Muscle of arm (tissue), 12 donors: ENCODE results near the gene SUN1. TPM values are rescaled to one million over a fixed set of nuclear protein-coding genes. Genes with fewer than 3 reads are reported as not detected.
"Not testable (repeated sequence)": the region's sequence is repeated elsewhere in the genome, so short reads cannot be mapped to it uniquely, and the experiment has no call there.

ENCODE experiments used
- DNase-seq: peaks from one replicate; pipeline ENCODE4 v3.0.0-alpha.2; 2013
- polyA plus RNA-seq, 12 donors: library from polyadenylated mRNA; unstranded; fragments of 120-200 nt; gene quantifications; one replicate each; pipeline ENCODE4 v1.2.1, GENCODE V29; 2013; ENCODE audit not compliant: insufficient read length in 12 of 12

Gene SUN1
- polyA plus RNA-seq, 12 donors = 142 to 253 (median 208) TPM; not detected in 1

DNA sequence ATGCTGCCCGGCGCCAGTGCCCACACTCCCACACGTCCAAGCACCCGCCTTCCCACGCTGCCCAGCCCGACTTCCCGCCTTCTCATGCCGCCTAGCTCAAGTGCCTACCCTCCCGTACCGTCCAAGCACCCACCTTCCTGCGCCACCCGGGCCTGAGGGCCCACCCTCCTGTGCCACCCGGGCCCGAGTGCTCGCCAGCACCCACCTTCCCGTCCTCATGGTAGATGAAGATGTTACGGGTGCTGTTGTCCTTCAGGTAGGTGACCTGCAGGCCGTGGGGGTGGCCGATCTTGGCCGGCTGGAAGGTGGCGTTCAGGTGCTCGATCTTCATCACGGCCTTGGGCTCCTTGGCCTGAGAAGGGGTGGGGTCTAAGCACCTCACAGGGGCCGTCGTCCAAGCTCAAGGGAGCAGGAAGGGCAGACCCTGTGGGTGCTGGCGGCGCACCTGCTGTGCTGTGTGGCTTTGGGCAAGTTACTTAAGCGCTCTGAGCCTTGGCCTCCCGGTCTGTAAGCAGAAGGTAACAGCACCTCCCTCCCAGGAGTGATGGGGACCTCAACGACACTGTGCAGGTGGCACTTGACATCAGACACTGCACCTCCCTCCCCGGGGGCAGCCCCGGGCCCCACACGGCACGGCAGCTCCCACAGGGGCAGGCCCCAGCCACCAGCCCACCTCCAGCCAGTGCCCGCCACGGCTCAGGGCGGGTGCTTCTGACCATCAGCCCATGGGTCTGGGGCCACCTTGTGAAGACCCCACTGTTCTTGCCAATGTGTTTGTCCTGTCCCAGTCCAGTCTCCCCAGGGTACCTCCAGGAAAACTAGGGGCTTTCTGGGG, 71.9 kb downstream of the SUN1 start:
- no peak for DNase-seq

DNA sequence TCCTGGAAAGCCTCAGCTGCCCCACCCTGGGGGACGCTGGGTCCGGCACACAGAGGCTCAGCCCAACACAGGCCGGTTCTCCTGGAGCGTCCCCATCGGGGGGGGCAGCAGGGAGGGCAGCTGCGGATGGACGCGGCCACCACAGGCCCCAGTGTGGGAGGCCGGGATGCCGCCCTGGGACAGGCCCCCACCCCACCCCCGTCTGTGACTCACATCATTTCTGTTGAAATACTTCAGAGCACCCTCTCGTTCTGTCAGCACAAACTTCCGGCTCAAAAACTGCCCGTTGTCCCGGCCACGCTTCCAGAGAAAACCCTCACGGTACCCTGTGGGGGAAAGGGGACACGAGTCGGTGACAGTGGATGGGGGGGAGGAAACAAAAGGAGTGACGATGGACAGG, 72.6 kb downstream of the SUN1 start:
- DNase-seq = no peak

DNA sequence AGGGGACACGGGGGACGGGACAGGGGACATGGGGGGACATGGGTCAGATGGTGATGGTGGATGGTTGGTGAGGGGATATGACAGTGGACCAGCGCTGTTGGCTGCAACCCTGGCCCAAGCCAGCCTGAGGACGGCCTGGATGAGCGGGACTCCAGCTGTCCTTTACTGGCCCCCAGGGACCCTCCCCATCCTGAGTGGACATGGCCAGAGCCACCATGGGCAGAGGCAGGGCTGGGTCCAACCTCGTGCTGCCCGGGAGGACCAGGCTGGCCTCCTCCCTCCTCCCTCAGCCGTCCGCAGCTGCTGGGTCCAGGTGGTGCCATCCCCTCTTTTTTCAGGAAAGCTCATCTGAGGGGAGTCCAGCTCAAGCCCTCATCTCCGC, 74.5 kb downstream of the SUN1 start:
- no peak for DNase-seq

DNA sequence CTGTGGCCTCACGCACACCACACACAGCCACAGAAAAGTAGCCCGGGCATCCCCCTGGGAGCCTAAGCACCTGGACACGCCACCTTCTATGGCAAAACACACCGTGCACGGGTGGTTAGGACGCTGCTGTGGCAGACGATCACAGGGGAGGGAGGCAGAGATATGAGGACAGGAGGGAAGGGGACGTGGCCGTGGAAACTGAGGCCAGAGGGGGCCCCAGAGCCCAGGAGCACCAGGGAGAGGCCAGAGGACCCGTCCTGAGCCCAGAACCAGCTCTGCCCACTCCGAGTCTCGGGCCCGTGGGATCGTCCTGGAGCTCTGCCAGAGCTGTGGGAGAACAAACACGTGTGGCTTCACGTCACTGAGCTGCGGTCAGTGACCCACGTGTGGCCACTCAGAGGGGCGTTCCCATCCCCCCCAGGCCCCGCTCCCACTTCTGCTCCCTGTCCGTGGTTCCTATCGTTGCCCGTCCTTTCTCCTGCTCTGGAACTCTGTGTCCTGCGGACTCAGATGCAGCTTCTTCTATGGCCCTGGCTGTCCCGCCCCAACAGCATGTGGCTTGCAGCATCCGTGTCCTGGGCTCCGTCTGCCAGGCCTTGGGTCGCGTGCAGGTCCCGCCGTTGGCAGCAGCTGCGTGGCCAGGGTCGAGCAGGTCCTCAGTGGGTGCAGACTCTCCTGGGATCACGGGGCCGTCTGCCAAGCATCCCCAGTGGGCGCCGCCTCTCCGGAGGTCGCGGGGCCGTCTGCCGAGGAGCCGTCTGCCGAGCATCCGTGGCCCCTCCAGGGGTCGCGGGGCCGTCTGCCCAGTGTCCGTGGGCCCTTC, 75.1 kb downstream of the SUN1 start:
- no peak for DNase-seq

DNA sequence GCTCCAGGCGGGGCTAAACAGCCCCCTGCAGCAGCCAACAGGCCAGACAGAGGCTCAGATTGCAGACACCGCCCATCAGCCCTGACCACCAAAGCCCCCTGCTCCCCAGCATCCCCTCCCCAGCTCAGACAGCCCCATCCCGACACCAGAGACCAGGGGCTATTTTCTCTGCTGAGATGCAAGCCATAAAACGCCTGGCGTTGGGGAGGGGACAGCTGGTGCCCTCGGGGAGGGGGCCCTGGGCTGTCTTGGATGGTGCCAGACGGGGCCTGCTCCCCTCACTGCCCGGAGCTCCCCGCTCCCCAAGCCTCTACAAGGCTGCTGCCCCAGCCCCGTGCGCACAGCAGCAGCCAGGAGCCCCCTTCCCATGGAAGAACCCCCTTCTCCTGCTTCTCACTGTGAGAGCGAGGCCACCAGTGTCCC, 75.9 kb downstream of the SUN1 start:
- no peak for DNase-seq

DNA sequence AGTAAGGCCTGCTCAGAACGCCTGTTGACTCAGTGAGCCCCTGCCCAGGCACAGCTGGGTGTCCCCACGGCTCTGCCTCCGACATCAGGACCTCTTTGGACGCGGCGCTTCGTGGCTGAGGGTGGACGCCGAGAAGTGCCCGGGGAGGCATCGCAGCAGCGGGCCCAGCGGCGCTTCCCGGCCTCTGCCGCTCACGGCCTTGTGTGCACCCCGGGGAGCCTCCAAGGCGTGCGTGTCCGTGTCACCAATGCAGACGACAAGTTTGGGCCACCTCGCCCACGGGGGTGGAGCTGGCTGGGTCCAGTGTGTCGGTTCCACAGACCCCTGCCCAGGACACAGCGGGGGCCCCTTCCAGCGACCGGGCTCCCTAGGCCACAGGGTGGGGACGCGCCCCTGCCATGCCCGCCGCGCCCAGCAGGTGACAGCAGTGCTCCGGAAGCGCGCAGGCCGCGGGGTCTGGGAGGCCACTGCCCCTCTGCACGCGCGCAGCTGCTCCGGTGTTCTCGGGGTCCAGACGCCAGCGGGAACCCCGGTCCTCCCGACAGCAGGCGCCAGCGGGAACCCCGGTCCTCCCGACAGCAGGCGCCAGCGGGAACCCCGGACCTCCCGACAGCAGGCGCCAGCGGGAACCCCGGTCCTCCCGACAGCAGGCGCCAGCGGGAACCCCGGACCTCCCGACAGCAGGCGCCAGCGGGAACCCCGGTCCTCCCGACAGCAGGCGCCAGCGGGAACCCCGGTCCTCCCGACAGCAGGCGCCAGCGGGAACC, 76.5 kb downstream of the SUN1 start:
- DNase-seq = not testable (repeated sequence)

DNA sequence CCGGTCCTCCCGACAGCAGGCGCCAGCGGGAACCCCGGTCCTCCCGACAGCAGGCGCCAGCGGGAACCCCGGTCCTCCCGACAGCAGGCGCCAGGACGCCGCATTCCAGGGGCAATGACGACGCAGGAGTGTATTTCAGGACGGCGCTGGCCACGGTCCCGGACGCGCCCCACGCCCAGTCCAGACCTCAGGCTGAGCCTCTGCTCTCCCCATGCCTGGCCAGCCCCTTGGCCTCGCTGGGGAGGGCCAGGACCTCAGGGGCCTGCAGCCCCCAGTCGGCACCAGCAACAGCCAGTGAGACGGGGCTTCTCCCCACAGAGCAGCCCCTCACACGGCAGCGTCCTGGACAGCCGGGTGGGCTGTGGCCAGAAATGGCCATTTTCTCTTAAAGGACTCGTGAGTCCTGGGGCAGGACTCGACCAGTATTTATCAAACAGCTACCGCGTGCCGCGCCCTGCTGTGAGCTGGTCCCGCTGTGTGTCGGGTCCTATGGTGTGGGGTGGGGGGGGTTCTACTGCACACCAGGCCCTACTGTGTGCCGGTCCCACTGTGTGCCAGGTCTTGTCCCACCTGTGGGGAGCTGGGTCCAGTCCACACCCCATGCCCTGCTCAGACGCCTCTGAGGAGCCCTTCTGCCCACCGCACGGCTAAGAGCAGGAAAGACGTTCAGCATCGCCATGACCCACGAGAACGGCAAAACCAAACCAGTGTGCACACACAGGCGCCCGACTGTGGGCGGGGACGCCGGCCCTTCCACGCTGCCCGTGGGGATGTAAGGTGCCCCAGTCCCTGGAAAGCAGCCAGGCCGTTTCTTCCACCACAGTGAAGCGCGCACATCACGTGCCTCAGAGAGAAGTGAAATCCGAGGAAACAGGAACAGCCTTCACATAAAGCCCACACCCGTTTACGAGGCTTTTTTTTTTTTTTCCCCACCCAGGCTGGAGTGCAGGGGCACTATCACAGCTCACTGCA, 77.4 kb downstream of the SUN1 start:
- DNase-seq = peak; percentile 43

DNA sequence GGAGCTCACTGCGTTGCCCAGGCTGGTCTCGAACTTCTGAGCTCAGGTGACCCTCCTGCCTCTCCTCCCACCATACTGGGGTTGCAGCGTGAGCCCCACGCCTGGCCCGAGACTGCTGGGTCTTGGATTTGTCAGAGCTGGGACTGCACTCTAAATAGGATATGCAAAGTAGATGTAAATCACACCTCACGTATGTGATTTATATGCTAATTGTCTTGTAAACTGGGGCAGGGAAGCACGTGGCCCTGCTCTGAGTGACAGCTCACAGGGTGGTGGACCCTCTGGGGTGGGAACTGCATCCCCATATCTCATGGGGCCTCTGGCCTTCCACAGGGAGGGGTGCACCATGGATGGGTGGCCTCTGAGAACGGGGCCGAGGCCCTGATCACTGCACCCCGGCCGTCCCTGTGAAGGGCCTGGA, 78.2 kb downstream of the SUN1 start:
- DNase-seq = no peak

DNA sequence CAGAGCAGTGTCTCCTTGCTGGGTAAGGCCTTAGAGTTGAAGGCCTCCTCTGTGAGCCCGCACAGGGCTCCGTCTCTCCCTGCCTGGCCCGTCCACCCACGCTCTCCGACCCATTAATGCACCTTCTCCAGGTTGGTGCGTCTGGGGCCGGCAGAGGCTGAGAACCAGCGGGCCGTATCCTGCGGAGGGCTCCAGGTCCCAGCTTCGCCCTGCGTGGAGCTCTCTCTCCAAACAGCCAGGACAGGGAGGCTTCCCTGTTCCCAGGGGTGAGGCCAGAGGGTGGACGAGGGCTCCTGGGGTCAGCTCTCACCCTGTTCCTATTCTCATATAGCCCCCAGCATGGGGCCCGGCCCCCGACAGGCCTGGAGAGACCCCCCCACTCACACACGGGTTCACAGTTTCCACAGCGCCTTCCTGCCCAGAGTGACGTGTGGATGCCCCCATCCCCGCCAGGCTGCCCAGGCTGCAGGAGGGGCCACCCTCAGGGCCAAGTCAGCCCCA, 78.7 kb downstream of the SUN1 start:
- no peak for DNase-seq

DNA sequence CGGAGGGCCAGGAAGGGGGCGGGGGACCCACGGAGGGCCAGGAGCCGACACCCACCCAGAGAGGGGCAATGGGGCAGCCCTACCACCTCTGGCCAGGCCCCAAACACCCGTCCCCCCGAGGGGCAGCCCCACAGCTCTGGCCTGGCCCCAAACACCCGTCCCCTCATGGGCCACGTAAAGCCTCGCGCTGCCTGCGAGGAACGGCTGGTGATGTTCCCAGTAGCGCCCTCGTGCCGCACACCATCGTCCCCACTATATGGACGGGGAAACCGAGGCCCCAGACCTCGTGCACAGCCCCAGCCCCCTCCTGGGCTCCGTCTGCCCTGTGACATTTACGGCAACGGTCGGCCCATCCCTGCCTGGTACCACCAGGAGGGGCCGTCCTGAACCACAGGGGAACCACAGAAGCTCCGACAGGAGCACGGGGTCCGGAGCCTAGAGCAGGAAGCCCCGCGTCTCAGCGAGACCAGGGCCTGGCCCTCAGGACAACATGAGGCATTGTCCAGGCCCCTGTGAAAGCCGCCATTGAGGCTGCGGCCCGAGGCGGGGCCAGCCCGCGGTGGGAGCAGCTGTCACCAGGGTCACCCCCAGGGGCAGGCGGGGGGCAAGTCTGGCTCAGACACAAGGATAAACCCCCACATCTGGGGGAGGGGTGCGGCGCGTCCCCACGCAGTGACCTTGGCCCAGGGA, 79.7 kb downstream of the SUN1 start:
- DNase-seq = no peak

DNA sequence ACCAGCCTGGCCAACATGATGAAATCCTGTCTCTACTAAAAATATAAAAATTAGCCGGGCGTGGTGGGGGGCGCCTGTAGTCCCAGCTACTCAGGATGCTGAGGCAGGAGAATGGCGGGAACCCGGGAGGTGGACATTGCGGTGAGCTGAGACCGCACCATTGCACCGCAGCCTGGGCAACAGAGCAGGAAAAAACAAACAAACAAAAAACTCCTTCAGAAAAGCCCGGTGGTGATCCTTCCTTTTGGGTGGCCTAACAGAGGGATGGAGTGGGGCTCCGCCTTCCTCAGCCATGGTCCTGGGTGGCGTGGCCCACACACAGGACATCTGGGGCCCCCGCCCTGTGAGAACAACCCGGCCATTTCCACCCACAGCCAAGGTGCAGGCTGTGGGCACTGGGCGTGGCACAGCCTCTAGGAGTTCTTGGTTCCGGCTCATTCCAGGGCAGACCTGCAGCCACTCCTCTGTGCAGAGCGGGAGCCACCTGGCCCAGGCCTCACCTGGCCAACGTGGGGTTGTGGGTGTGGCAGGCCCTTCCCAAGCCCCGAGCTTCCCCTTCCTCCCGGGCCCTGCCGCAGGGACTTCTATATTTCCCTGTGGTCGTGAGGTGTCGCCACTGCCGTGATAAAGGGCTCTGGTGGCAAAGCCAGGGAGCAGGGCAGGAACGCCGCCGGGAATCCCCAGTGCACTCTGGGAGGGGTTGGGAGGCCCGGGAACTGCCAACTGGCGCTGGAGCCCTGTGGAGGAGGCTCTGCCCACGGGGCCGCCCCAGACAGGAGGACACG, 81.7 kb downstream of the SUN1 start:
- no peak for DNase-seq

DNA sequence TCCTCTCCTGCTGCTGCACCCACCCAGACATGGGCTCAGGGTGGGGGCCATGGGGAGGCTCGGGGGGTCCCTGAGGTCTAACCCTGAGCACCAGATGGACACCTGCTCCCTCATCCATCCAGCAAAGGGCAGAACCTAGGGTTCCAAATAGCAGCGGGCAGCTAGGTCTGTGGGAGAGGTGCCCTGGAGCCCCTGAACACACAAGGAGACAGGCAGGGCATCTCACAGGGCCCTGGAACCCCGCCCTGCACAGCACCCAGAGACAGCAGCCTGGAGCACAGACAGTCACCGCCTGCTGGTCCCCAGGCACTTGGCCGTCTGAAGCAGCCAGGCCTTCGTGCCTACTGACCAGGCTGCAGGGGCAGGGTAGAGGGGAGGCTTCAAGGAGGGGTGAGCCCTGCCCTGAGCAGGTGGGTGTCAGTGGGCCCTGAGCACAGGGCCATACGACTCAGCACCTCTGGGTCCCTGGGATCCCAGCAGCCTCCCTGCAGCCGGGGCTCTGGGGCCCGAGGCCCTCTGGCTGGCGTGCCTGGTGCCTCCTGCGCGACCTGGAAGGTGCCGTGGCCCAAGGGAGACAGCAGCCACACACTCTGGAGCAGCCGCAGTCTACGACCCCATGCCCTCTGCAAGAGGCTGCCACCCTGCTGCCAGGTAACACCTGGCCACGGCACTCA, 82.4 kb downstream of the SUN1 start:
- no peak for DNase-seq

DNA sequence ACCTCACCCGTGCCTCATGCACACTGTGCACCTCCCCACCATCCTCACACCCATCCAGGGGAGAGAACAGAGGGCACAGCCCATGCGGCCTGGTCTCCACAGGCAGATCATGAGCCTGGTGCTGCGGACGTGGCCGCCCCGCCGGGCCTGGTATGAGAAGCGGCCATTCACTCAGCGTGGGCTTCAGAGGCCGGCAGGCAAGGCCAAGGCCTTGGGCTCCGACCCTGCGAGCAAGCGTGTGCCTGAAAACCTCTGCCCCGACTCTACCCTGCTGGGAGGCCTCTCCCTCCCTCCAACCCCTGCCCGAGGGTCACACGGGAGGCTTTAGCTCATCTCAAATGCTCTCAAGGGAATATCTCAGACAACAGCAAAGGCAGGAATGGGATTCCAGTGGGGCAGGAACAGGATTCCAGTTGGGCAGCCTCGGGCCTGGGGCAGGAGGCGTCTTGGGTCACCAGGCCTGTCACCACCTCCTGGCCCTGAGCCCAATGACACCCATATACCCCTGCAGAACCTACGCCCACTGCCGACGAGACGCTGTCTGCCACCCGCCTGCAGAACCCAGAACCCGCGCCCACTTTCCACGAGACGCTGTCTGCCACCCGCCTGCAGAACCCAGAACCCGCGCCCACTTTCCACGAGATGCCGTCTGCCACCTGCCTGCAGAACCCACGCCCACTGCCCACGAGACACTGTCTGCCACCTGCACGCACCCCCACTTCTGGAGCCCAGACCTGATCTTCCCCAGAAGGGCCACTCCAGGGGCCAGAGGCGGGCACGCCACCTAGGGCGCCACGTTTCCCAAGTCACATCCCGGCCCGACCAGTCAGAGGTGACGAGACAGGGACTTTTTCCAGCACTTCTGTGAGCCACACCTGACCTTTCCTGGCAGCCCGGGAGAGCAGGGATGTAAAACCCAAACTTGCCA, 83.3 kb downstream of the SUN1 start:
- DNase-seq = no peak

DNA sequence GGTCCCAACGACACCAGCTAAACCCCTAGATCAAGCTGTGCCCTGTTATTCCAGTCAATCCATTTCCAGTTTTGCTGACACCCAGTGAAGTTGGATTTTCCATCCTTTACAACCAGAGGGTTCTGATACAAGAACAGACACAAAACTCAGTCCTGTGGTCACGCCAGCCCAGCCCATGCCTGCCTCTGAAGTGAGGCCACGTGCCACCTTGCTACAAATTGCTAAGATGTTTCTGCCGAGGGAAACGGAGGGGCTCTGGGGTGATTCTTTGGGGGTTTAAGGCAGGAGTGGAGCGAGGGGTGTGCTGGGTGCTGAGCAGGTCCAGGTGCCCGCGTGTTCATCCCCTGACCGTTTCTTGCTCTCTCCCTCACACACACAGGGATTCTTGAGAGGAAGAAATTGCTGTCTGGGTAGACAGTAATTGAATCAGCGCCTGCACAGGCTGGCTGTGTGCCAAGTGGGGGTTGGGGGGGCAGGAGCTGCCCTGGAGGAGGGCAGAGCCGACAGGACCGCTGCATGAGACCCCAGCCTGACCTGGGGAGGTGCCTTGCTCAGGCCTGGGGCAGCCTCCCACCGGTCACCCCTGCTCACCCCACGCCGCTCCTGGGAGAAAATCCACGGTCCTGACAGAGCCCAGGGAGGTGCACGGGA, 84.1 kb downstream of the SUN1 start:
- DNase-seq = no peak

DNA sequence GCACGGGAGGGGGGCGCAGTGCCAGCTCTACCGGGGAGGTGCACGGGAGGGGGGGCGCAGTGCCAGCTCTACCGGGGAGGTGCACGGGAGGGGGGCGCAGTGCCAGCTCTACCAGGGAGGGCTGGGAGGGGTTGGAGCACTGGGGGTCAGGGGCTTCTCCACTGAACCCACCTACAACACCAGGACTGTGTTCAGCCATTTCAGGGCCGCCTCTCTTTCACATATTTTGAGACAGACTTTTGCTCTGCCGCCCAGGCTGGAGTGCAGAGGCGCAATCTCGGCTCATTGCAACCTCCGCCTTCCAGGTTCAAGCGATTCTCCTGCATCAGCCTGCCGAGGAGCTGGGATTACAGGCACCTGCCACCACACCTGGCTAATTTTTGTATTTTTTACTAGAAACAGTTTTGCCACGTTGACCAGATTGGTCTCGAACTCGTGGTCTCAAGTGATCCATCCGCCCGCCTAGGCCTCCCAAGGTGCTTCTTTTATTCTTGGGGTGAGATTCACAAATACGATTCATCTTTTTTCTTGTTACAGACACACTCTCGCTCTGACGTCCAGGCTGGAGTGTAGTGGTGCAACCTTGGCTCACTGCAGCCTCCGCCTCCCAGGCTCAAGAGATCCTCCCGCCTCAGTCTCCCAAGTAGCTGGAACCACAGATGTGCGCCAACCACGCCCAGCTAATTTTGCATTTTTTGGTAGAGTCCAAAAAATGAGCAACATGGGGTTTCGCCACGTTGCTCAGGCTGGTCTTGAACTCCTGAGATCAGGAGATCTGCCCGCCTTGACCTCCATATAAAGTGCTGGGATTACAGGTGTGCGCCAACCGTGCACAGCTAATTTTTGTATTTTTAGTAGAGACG, 85.2 kb downstream of the SUN1 start:
- no peak for DNase-seq

DNA sequence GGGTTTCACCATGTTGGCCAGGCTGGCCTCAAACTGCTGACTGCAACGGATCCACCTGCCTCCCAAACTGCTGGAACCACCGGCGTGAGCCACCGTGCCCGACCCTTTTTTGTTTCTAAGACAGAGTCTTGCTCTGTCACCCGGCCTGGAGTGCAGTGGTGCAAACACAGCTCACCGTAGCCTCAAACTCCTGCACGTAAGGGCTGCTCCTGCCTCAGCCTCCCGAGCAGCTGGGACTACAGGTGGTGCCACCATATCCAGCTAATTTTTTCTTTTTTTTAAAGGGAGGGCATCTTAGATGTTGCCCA, 85.8 kb downstream of the SUN1 start:
- no peak for DNase-seq
